GM23338 (cell line): ENCODE data around the gene DAZL. TPM values are rescaled to one million over a fixed set of nuclear protein-coding genes. Genes with fewer than 3 reads are reported as not detected.

ENCODE experiments used
- ATAC-seq: fragments of 200-7000 bp; cut with Tn5 transposase; 3 replicates; pipeline ENCODE4 v1.9.1; 2020
- DNase-seq: peaks from one replicate; pipeline ENCODE4 v3.0.0-alpha.2; 2015; ENCODE audit warnings: low spot score
- H2AFZ ChIP-seq: fragments of 200-600 bp; sonication (generic); 2 replicates; pipeline ENCODE4 v1.8.0; 2016; ENCODE audit warnings: antibody characterized with exemption, mild to moderate bottlenecking, moderate library complexity
- H3F3A ChIP-seq: fragments of 200-600 bp; sonication (generic); replicated peaks from 2 replicates; pipeline ENCODE4 v1.8.0; 2017; ENCODE audit warnings: antibody characterized with exemption, mixed run types, low read depth
- H3K27ac ChIP-seq: fragments of 200-600 bp; sonication (generic); 2 replicates; pipeline ENCODE4 v1.6.1; 2016; ENCODE audit warnings: low read depth
- H3K27me3 ChIP-seq: fragments of 200-600 bp; sonication (generic); 2 replicates; pipeline ENCODE4 v1.8.0; 2016; ENCODE audit warnings: mild to moderate bottlenecking, mixed run types, moderate library complexity; ENCODE audit not compliant: insufficient read depth
- H3K36me3 ChIP-seq: fragments of 200-600 bp; sonication (generic); 2 replicates; pipeline ENCODE4 v1.8.0; 2016; ENCODE audit warnings: mild to moderate bottlenecking; ENCODE audit not compliant: insufficient read depth
- H3K4me1 ChIP-seq: fragments of 200-600 bp; sonication (generic); 2 replicates; pipeline ENCODE4 v1.8.0; 2016; ENCODE audit warnings: mild to moderate bottlenecking, moderate library complexity; ENCODE audit not compliant: insufficient read depth
- H3K4me2 ChIP-seq: fragments of 200-600 bp; sonication (generic); 2 replicates; pipeline ENCODE4 v1.7.1; 2017; ENCODE audit warnings: mixed run types
- H3K4me3 ChIP-seq: fragments of 200-600 bp; sonication (generic); 2 replicates; pipeline ENCODE4 v1.6.1; 2016; ENCODE audit warnings: mixed run types
- H3K79me2 ChIP-seq: fragments of 200-600 bp; sonication (generic); replicated peaks from 2 replicates; pipeline ENCODE4 v1.8.0; 2017; ENCODE audit warnings: mild to moderate bottlenecking; ENCODE audit not compliant: insufficient read depth
- H3K9me2 ChIP-seq: fragments of 200-600 bp; sonication (generic); 2 replicates; pipeline ENCODE4 v1.8.0; 2017; ENCODE audit not compliant: insufficient read depth
- H4K20me1 ChIP-seq: fragments of 200-600 bp; sonication (generic); replicated peaks from 2 replicates; pipeline ENCODE4 v1.8.0; 2017; ENCODE audit warnings: mild to moderate bottlenecking; ENCODE audit not compliant: insufficient read depth
- H3K27ac Mint-ChIP-seq: 2 replicates; pipeline ENCODE4 v1.8.0; 2020; ENCODE audit warnings: inconsistent platforms, mild to moderate bottlenecking, moderate library complexity, mixed read lengths
- H3K27me3 Mint-ChIP-seq: 3 replicates; pipeline ENCODE4 v1.8.0; 2022; ENCODE audit warnings: low read depth, mild to moderate bottlenecking, moderate library complexity, mixed read lengths, inconsistent platforms; ENCODE audit not compliant: insufficient read depth, poor library complexity
- H3K36me3 Mint-ChIP-seq: 3 replicates; pipeline ENCODE4 v1.8.0; 2021; ENCODE audit warnings: low read depth, mild to moderate bottlenecking, inconsistent platforms, moderate library complexity, mixed read lengths
- H3K4me1 Mint-ChIP-seq: 3 replicates; pipeline ENCODE4 v1.8.0; 2020; ENCODE audit warnings: mild to moderate bottlenecking, inconsistent platforms, mixed read lengths
- H3K4me3 Mint-ChIP-seq: 3 replicates; pipeline ENCODE4 v1.8.0; 2021; ENCODE audit warnings: moderate library complexity, mild to moderate bottlenecking, inconsistent platforms, mixed read lengths
- H3K9me3 Mint-ChIP-seq: 3 replicates; pipeline ENCODE4 v1.8.0; 2020; ENCODE audit warnings: moderate library complexity, mild to moderate bottlenecking, inconsistent platforms, mixed read lengths
- CREB1 ChIP-seq: fragments of 250-450 bp; sonication (Bioruptor Pico); IDR thresholded peaks from 2 replicates; pipeline ENCODE4 v1.5.0; 2020; ENCODE audit warnings: low read depth, mild to moderate bottlenecking, moderate library complexity
- EZH2 ChIP-seq: fragments of 200-600 bp; sonication (generic); IDR thresholded peaks from one replicate; pipeline ENCODE4 v1.8.0; 2017; ENCODE audit warnings: antibody characterized with exemption, mild to moderate bottlenecking, low read depth; ENCODE audit not compliant: unreplicated experiment
- JUNB ChIP-seq: IDR thresholded peaks from one replicate; pipeline ENCODE4 v1.6.1; 2016; ENCODE audit warnings: antibody characterized with exemption; ENCODE audit not compliant: unreplicated experiment
- NANOG ChIP-seq: IDR thresholded peaks from 2 replicates; pipeline ENCODE4 v1.6.1; 2016; ENCODE audit warnings: antibody characterized with exemption, borderline replicate concordance
- POLR2AphosphoS5 ChIP-seq: IDR thresholded peaks from 2 replicates; pipeline ENCODE4 v1.6.1; 2016; ENCODE audit warnings: antibody characterized with exemption, low read depth
- REST ChIP-seq: IDR thresholded peaks from one replicate; pipeline ENCODE4 v1.6.1; 2018; ENCODE audit warnings: antibody characterized with exemption; ENCODE audit not compliant: unreplicated experiment
- STAT1 ChIP-seq: IDR thresholded peaks from one replicate; pipeline ENCODE4 v1.6.1; 2016; ENCODE audit warnings: antibody characterized with exemption; ENCODE audit not compliant: unreplicated experiment
- ZNF114 ChIP-seq: fragments of 250-450 bp; sonication (Bioruptor Pico); IDR thresholded peaks from 2 replicates; pipeline ENCODE4 v1.5.0; 2020; ENCODE audit warnings: mild to moderate bottlenecking, moderate library complexity
- ZNF331 ChIP-seq: fragments of 250-450 bp; sonication (Bioruptor Pico); IDR thresholded peaks from 2 replicates; pipeline ENCODE4 v1.5.0; 2020; ENCODE audit warnings: low read depth, mild to moderate bottlenecking, moderate library complexity
- ZNF462 ChIP-seq: fragments of 250-450 bp; sonication (Bioruptor Pico); IDR thresholded peaks from 2 replicates; pipeline ENCODE4 v1.5.0; 2020; ENCODE audit warnings: mild to moderate bottlenecking, moderate library complexity
- polyA plus RNA-seq: library from polyadenylated mRNA; unstranded; fragments of >200 nt; fragmentation: Nextera tagmentation; extraction: Ambion mirVana; gene quantifications from 2 replicates; pipeline ENCODE4 v1.2.1, GENCODE V29; 2016
- total RNA-seq: library from RNA; depleted of rRNA; stranded (reverse); fragments of >200 nt; shearing (Covaris generic); gene quantifications from 2 replicates; pipeline ENCODE4 v1.2.3, GENCODE V29; 2014
- TF ChIP-seq, protein P1 (sequence below), 2 experiments: fragments of 200-600 bp in 1 of 2; sonication (generic) in 1 of 2; conservative IDR thresholded peaks; 2 replicates each; pipeline versions ENCODE4 v1.5.1 to v1.6.1; 2016 to 2017; ENCODE audit warnings: antibody characterized with exemption in 2 of 2, low read depth in 2 of 2, mild to moderate bottlenecking in 2 of 2, moderate library complexity in 1 of 2

DAZL gene
- total and polyA plus RNA-seq, 2 experiments from 2014 or later, result 3.2 to 5.3 TPM

DNA sequence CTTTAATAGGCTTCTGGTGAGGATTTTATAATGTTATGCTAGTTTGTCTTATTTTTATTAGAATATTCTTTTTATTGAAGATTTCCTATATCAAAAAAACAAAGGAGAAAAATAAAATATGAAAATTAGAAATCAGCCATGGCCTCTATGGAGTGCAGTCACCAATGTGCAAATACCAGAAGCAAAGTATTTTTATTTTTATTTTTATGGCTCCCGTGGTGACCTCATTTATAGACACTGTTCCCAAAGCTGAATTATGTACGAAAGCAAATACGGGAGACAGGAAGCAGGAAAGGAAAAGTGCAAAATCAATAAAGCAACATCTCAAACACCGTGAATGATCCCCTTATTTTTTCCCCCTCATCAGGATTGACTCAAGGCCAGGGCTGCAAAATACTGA, 35.1 kb downstream of the DAZL start:
- no peak for ATAC-seq
- Mint-ChIP-seq H3K4me1 (no peaks in the 10 kb centered on the region), H3K36me3 (no peaks in the 10 kb centered on the region), H3K27me3 (no peaks in the 10 kb centered on the region), H3K4me3 (no peak overlapping the region), H3K27ac (no peak overlapping the region), H3K9me3 (no peaks in the 10 kb centered on the region)
- Histone ChIP-seq H2AFZ (no peak overlapping the region), H3K79me2 (no peaks in the 10 kb centered on the region), H3F3A (no peaks in the 10 kb centered on the region), H4K20me1 (no peaks in the 10 kb centered on the region), H3K4me2 (no peak overlapping the region), H3K27me3 (no peaks in the 10 kb centered on the region), H3K9me2 (no peaks in the 10 kb centered on the region), H3K4me1 (no peaks in the 10 kb centered on the region), H3K36me3 (no peaks in the 10 kb centered on the region), H3K27ac (no peak overlapping the region), H3K4me3 (no peak overlapping the region)
- DNase-seq, result no peak
- TF ChIP-seq EZH2, result no peak
- no peak for TF ChIP-seq NANOG

DNA sequence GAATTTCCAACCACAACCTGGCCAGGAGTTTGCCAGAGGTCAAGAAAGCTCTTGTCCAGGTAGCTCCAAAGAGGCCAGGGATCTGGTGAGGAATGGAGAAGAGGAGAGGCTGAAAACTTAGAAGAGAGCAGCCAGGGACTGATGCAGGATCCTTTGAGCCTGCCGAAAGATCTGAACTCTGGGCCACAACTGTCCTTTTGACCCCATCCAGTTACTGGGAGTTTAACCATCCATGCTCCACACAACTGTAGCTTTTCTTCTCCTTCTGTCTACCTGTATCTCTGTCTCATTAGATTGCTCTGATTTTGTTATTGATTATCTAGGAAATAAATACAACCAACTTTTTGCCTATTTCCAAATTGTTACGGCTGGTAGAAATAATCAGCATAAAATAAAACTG, 36.7 kb downstream of the DAZL start:
- no peaks in the 10 kb centered on the region for H3K27me3 Mint-ChIP-seq
- no peaks in the 10 kb centered on the region for H3F3A ChIP-seq
- no peaks in the 10 kb centered on the region for H4K20me1 ChIP-seq
- no peaks in the 10 kb centered on the region for H3K4me1 Mint-ChIP-seq
- H3K9me3 Mint-ChIP-seq, result peaks cover 7% of the 10 kb centered on the region
- no peaks in the 10 kb centered on the region for H3K4me1 ChIP-seq
- H3K79me2 ChIP-seq, result no peaks in the 10 kb centered on the region
- H3K36me3 Mint-ChIP-seq, result peaks cover 7% of the 10 kb centered on the region; the same call in 2 of the 3 replicates
- H3K27me3 ChIP-seq, result no peaks in the 10 kb centered on the region
- DNase-seq (no peak), ATAC-seq (no peak)
- H2AFZ ChIP-seq, result no peak overlapping the region
- H3K4me3 ChIP-seq, result no peak overlapping the region
- H3K27ac Mint-ChIP-seq, result no peak overlapping the region
- H3K9me2 ChIP-seq, result no peaks in the 10 kb centered on the region
- H3K4me3 Mint-ChIP-seq, result no peak overlapping the region
- no peaks in the 10 kb centered on the region for H3K36me3 ChIP-seq
- H3K4me2 ChIP-seq, result no peak overlapping the region
- no peak overlapping the region for H3K27ac ChIP-seq
- TF ChIP-seq EZH2 (no peak), ZNF462 (no peak), POLR2AphosphoS5 (no peak), NANOG (no peak), JUNB (no peak), STAT1 (no peak), REST (no peak), ZNF331 (CRISPR knock-in tag) (no peak), CREB1 (CRISPR knock-in tag) (no peak), ZNF114 (CRISPR knock-in tag) (no peak)
- TF ChIP-seq, protein P1, sequence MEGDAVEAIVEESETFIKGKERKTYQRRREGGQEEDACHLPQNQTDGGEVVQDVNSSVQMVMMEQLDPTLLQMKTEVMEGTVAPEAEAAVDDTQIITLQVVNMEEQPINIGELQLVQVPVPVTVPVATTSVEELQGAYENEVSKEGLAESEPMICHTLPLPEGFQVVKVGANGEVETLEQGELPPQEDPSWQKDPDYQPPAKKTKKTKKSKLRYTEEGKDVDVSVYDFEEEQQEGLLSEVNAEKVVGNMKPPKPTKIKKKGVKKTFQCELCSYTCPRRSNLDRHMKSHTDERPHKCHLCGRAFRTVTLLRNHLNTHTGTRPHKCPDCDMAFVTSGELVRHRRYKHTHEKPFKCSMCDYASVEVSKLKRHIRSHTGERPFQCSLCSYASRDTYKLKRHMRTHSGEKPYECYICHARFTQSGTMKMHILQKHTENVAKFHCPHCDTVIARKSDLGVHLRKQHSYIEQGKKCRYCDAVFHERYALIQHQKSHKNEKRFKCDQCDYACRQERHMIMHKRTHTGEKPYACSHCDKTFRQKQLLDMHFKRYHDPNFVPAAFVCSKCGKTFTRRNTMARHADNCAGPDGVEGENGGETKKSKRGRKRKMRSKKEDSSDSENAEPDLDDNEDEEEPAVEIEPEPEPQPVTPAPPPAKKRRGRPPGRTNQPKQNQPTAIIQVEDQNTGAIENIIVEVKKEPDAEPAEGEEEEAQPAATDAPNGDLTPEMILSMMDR (conservative IDR thresholded peaks at IDR 0.05; ENCODE audit: low read depth in 2 of 2), result no peak
